Transverse colon (tissue), 4 donors: ENCODE results near the gene AOAH.

Experiments used
- CTCF ChIP-seq, 5 experiments: fragments of 200-600 bp in 3 of 5; fragments of 450-650 bp in 2 of 5; sonication (generic) in 3 of 5; IDR thresholded peaks; 1 replicate in 2 of 5; 2 replicates in 3 of 5; pipeline ENCODE4 v1.5.1; 2016 to 2017; ENCODE audit warnings: antibody characterized with exemption in 5 of 5, inconsistent platforms in 3 of 5, mild to moderate bottlenecking in 2 of 5, moderate library complexity in 1 of 5
- POLR2AphosphoS5 ChIP-seq, 3 donors: sonication (generic); formaldehyde crosslinking; IDR thresholded peaks; one replicate each; pipeline ENCODE4 v1.6.1; 2016; ENCODE audit warnings: antibody characterized with exemption in 3 of 3

- TF ChIP-seq CTCF (IDR thresholded peaks at IDR 0.05) (no peak), POLR2AphosphoS5 (IDR thresholded peaks at IDR 0.05) (no peak)
These were observed 37.8 kb downstream of the AOAH start for GRCh38 chr7:36686499-36686898.
